WERI-Rb-1 (cell line): ENCODE data around the gene IFRD1.

Source experiments
- DNase-seq: peaks from one replicate; pipeline ENCODE4 v3.0.0-alpha.2; 2020
- H3K27ac ChIP-seq: fragments of 250-450 bp; sonication (Bioruptor Pico); 2 replicates; pipeline ENCODE4 v1.5.1; 2020; ENCODE audit warnings: mild to moderate bottlenecking, moderate library complexity
- H3K27me3 ChIP-seq: fragments of 250-450 bp; sonication (Bioruptor Pico); 2 replicates; pipeline ENCODE4 v1.5.1; 2021; ENCODE audit warnings: mild to moderate bottlenecking, low read depth, moderate library complexity; ENCODE audit not compliant: insufficient read depth, severe bottlenecking
- H3K36me3 ChIP-seq: fragments of 250-450 bp; sonication (Bioruptor Pico); 2 replicates; pipeline ENCODE4 v1.5.1; 2020; ENCODE audit warnings: mild to moderate bottlenecking, moderate library complexity
- H3K4me3 ChIP-seq: 2 replicates; pipeline ENCODE4 v1.5.1; 2011; ENCODE audit warnings: low read depth, mild to moderate bottlenecking, control low read depth, low read length
- H3K9me3 ChIP-seq: fragments of 250-450 bp; sonication (Bioruptor Pico); 2 replicates; pipeline ENCODE4 v1.5.1; 2021; ENCODE audit warnings: mild to moderate bottlenecking, moderate library complexity; ENCODE audit not compliant: severe bottlenecking
- CTCF ChIP-seq: IDR thresholded peaks from 2 replicates; pipeline ENCODE4 v1.5.1; 2011; ENCODE audit warnings: low read depth, mild to moderate bottlenecking, control low read depth, inconsistent platforms, low read length

IFRD1 gene

GRCh38 chr7:112462236-112462635, 12.0 kb downstream of the IFRD1 start:
- Histone ChIP-seq H3K9me3 (no peaks in the 10 kb centered on the region), H3K36me3 (peaks cover 73% of the 10 kb centered on the region), H3K27ac (no peak overlapping the region), H3K4me3 (no peak overlapping the region), H3K27me3 (no peaks in the 10 kb centered on the region)
- no peak for DNase-seq
- TF ChIP-seq CTCF = no peak

DNA sequence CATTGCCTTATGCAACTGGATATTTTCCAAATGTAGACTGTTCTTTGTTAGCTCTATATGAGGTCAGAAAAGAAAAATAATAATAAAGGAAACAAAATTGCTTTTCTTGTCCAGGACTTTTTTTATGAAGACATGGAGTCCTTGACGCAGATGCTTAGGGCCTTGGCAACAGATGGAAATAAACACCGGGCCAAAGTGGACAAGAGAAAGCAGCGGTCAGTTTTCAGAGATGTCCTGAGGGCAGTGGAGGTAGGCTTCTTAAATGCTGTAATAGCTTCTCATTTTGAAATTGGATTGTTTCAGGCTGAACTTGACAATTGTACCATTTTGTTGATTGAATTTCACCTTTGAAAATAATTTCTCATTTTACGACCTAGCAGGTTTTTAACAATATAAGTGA, 17.6 kb downstream of the IFRD1 start:
- Histone ChIP-seq H3K27ac (no peak overlapping the region), H3K36me3 (peaks cover 73% of the 10 kb centered on the region), H3K9me3 (no peaks in the 10 kb centered on the region), H3K4me3 (no peak overlapping the region), H3K27me3 (no peaks in the 10 kb centered on the region)
- no peak for TF ChIP-seq CTCF
- DNase-seq = no peak

GRCh38 chr7:112470194-112470593, 19.9 kb downstream of the IFRD1 start:
- Histone ChIP-seq H3K4me3 (no peak overlapping the region), H3K27me3 (no peaks in the 10 kb centered on the region), H3K36me3 (peaks cover 81% of the 10 kb centered on the region), H3K27ac (no peak overlapping the region), H3K9me3 (no peaks in the 10 kb centered on the region)
- DNase-seq = no peak
- TF ChIP-seq CTCF = no peak

DNA sequence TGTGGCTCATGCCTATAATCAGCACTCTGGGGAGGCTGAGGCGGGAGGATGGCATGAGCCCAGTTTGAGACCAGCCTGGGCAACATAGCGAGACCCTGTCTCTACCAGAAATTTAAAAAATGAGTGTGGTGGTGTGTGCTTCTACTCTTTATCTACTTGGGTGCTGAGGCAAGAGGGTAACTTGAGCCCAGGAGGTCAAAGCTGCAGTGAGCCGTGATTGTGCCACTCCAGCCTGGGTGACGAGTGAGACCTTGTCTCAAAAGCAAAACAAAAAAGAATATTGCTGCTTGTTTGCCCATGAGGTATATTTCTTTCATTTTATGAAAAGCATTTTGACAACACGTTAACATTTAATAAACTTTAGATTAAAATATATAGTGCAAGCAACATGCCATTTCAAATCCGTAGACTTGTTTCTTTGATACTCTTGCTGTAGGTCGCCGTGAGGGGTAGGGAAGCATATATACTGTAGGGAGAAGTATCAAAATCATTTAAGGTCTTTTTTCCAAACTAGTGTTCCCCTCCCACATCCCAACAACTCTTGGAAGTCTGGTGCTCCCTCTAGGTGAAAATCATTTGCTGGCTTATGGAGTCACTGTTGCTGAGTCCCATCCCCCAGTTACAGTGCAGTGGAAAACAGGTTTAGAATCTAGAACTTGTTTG, 26.3 kb downstream of the IFRD1 start:
- H3K9me3 ChIP-seq = no peaks in the 10 kb centered on the region
- DNase-seq = no peak
- H3K27me3 ChIP-seq = no peaks in the 10 kb centered on the region
- H3K27ac ChIP-seq = no peak overlapping the region
- H3K4me3 ChIP-seq = no peak overlapping the region
- no peak for TF ChIP-seq CTCF
- peaks cover 62% of the 10 kb centered on the region for H3K36me3 ChIP-seq

DNA sequence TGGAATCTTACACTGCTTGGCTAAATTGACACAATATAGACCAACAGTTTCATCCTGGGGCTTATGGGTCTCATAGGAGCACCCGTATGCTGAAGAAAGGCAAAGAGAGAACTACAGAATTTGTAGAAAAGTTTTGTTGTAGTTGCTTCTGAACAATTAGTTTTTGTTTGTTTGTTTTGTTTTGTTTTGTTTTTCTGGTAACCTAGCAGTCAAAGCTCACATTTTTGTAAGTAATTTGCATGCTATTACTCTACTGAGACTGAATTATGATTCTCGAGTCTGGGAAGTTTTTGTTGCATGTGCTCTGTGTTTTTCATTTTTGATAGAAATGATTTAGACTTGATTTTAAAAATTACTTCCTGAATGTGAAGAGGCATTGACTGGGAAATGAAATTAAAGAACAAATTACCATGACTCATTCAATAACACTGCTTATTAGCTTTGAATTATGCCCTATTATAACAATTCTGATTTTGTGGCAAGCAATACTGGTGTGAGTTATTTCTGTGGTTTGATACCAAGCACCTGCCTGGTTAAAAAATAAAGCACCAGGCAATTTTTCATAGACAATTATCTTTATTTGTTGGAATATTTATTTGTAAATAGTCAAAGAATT, 31.0 kb downstream of the IFRD1 start:
- TF ChIP-seq CTCF = no peak
- Histone ChIP-seq H3K4me3 (no peak overlapping the region), H3K27me3 (no peaks in the 10 kb centered on the region), H3K36me3 (peaks cover 20% of the 10 kb centered on the region), H3K9me3 (no peaks in the 10 kb centered on the region), H3K27ac (no peak overlapping the region)
- no peak for DNase-seq
